Right atrium auricular region (tissue), 2 donors: ENCODE measurements around the gene KCNQ1. TPM values are rescaled to one million over a fixed set of nuclear protein-coding genes. Genes with fewer than 3 reads are reported as not detected.

Experiments used
- DNase-seq: peaks from one replicate; pipeline ENCODE4 v3.0.0-alpha.2; 2019; ENCODE audit warnings: low spot score
- H3K27ac ChIP-seq, 2 donors: fragments of 200-600 bp; sonication (generic); 1 replicate in 1 of 2; 2 replicates in 1 of 2; pipeline ENCODE4 v1.5.1; 2016 to 2019
- H3K27me3 ChIP-seq, 2 donors: fragments of 200-600 bp; sonication (generic); one replicate each; pipeline versions ENCODE4 v1.5.1 to v1.6.0; 2017 to 2019
- H3K36me3 ChIP-seq: fragments of 200-600 bp; sonication (generic); one replicate; pipeline ENCODE4 v1.5.1; 2016
- H3K4me1 ChIP-seq, 2 donors: fragments of 200-600 bp; sonication (generic); one replicate each; pipeline versions ENCODE4 v1.5.1 to v1.6.0; 2017 to 2019
- H3K4me3 ChIP-seq, 2 donors: fragments of 200-600 bp; sonication (generic); 1 replicate in 1 of 2; 2 replicates in 1 of 2; pipeline ENCODE4 v1.5.1; 2017 to 2019; ENCODE audit warnings: mild to moderate bottlenecking in 1 of 2, moderate library complexity in 1 of 2
- H3K9me3 ChIP-seq, 2 donors: fragments of 200-600 bp; sonication (generic); one replicate each; pipeline ENCODE4 v1.5.1; 2019
- CTCF ChIP-seq, 2 donors: fragments of 200-600 bp; sonication (generic); IDR thresholded peaks; one replicate each; pipeline ENCODE4 v1.5.1; 2019; ENCODE audit warnings: antibody characterized with exemption in 2 of 2
- total RNA-seq, 2 donors: library from RNA; depleted of rRNA; stranded (reverse); fragments of >200 nt; gene quantifications; one replicate each; pipeline ENCODE4 v1.1.0, GENCODE V29; 2016

KCNQ1 gene
- total RNA-seq, 2 donors from 2014 or later, result 12.7 to 25.1 TPM

GRCh38 chr11:2897048-2897447, 452.2 kb downstream of the KCNQ1 start:
- TF ChIP-seq CTCF (IDR thresholded peaks at IDR 0.05), result no peak
- H3K27me3 ChIP-seq, result no peaks in the 10 kb centered on the region
- no peaks in the 10 kb centered on the region for H3K9me3 ChIP-seq
- H3K4me3 ChIP-seq, result no peak overlapping the region
- no peak overlapping the region for H3K27ac ChIP-seq
- no peak for DNase-seq
- no peaks in the 10 kb centered on the region for H3K36me3 ChIP-seq
- H3K4me1 ChIP-seq, result peaks cover 0 to 32% of the 10 kb centered on the region in 2 donors

GRCh38 chr11:2898366-2899079, 453.7 kb downstream of the KCNQ1 start:
- TF ChIP-seq CTCF (IDR thresholded peaks at IDR 0.05), result no peak
- Histone ChIP-seq H3K36me3 (no peaks in the 10 kb centered on the region), H3K4me1 (peaks cover 0 to 34% of the 10 kb centered on the region in 2 donors), H3K9me3 (no peaks in the 10 kb centered on the region), H3K27ac (peak overlapping the region; percentile 43 to 51), H3K27me3 (no peaks in the 10 kb centered on the region), H3K4me3 (no peak overlapping the region)
- DNase-seq, result peak; percentile 84

Other genes with a start within 250 kb of the KCNQ1 start
- gene ASCL2, start 174.4 kb upstream of the KCNQ1 start, total RNA-seq, result under 1 TPM in 1 of 2 donors, not detected in 1; 0.51 TPM
- 10 to 100 TPM in 1 of 2 donors, 1 to 10 TPM in 1; 1.4 to 11.9 TPM for gene C11orf21, start 143.1 kb upstream of the KCNQ1 start, total RNA-seq
- 10 to 100 TPM in 1 of 2 donors, 1 to 10 TPM in 1; 2.6 to 15.2 TPM for gene TSPAN32, start 143.0 kb upstream of the KCNQ1 start, total RNA-seq
- gene CD81, start 67.7 kb upstream of the KCNQ1 start, total RNA-seq, result 100 to 1,000 TPM; 433 to 528 TPM
- gene TSSC4, start 44.3 kb upstream of the KCNQ1 start, total RNA-seq, result 10 to 100 TPM; 26.7 to 40.3 TPM
- gene TRPM5, start 494 bp upstream of the KCNQ1 start, total RNA-seq, result not detected